HG03095 (cell line): Measurements from ENCODE around the gene GAS7.

Experiments
- ATAC-seq: cut with Tn5 transposase; IDR thresholded peaks from one replicate; pipeline ENCODE4 v1.9.1; 2021; ENCODE audit warnings: moderate library complexity; ENCODE audit not compliant: unreplicated experiment

GAS7 gene

GRCh38 chr17:10053782-10054540, 144.4 kb downstream of the GAS7 start:
- ATAC-seq = no peak

GRCh38 chr17:10052106-10052813, 146.1 kb downstream of the GAS7 start:
- no peak for ATAC-seq

- no peak for ATAC-seq
These were observed 147.3 kb downstream of the GAS7 start for GRCh38 chr17:10051112-10051511.

- no peak for ATAC-seq
These were observed 147.8 kb downstream of the GAS7 start for GRCh38 chr17:10050597-10051101.

- ATAC-seq = no peak
These were observed 149.6 kb downstream of the GAS7 start for GRCh38 chr17:10048629-10049350.

- ATAC-seq = peak; percentile 31
These were observed 151.3 kb downstream of the GAS7 start for GRCh38 chr17:10046786-10047785.

- ATAC-seq = no peak
These were observed 152.3 kb downstream of the GAS7 start for GRCh38 chr17:10045871-10046658.

- ATAC-seq = no peak
These were observed 155.7 kb downstream of the GAS7 start for GRCh38 chr17:10042589-10043244.

GRCh38 chr17:10041916-10042588, 156.4 kb downstream of the GAS7 start:
- no peak for ATAC-seq

GRCh38 chr17:10041287-10041612, 157.2 kb downstream of the GAS7 start:
- ATAC-seq = no peak

- ATAC-seq = no peak
These were observed 161.8 kb downstream of the GAS7 start for GRCh38 chr17:10036511-10037061.

GRCh38 chr17:10035885-10036284, 162.5 kb downstream of the GAS7 start:
- no peak for ATAC-seq

GRCh38 chr17:10034719-10035475, 163.5 kb downstream of the GAS7 start:
- no peak for ATAC-seq

GRCh38 chr17:10033959-10034358, 164.4 kb downstream of the GAS7 start:
- no peak for ATAC-seq

- ATAC-seq = no peak
These were observed 165.0 kb downstream of the GAS7 start for GRCh38 chr17:10033449-10033848.

- ATAC-seq = no peak
These were observed 166.1 kb downstream of the GAS7 start for GRCh38 chr17:10032118-10032852.

- ATAC-seq = no peak
These were observed 166.8 kb downstream of the GAS7 start for GRCh38 chr17:10031606-10032005.
